IMR-90 (cell line): ENCODE results near the gene XAB2. TPM values are rescaled to one million over a fixed set of nuclear protein-coding genes. Genes with fewer than 3 reads are reported as not detected.

Experiments used
- ATAC-seq: fragments of 200-7000 bp; cut with Tn5 transposase; 2 replicates; pipeline ENCODE4 v1.9.1; 2020; ENCODE audit warnings: low read depth, mild to moderate bottlenecking, moderate library complexity
- BruUV-seq: library from RNA; stranded (reverse); fragments of 400-500 nt; replicated peaks from 2 replicates; lab custom pipeline; 2021; lab: Mats Ljungman, UMichigan
- CTCF ChIA-PET: fragments of 300-600 bp; formaldehyde crosslinking; extraction: SDS; loops from one replicate; lab custom pipeline; 2021; ENCODE audit warnings: antibody characterized with exemption; lab: Yijun Ruan, JAX
- POLR2A ChIA-PET: fragments of 300-600 bp; sonication (Branson Sonifier 250); formaldehyde crosslinking; loops from one replicate; lab custom pipeline; 2022; ENCODE audit warnings: antibody characterized with exemption; ENCODE audit not compliant: unreplicated experiment; lab: Charles Lee
- DNase-seq: peaks from one replicate; pipeline ENCODE4 v3.0.0; 2013
- H2AFZ ChIP-seq: replicated peaks from 2 replicates; pipeline ENCODE3; 2013; ENCODE audit warnings: low read length, mild to moderate bottlenecking; ENCODE audit not compliant: poor library complexity
- H2AK5ac ChIP-seq: 2 replicates; pipeline ENCODE4 v1.6.1; 2013; ENCODE audit warnings: low read depth, low read length, inconsistent platforms
- H2AK9ac ChIP-seq: replicated peaks from 2 replicates; pipeline ENCODE3; 2013; ENCODE audit warnings: mild to moderate bottlenecking, low read depth, low read length, moderate library complexity; ENCODE audit not compliant: poor library complexity
- H2BK120ac ChIP-seq: 2 replicates; pipeline ENCODE4 v1.6.1; 2013; ENCODE audit warnings: low read depth, low read length, inconsistent platforms
- H2BK15ac ChIP-seq: 3 replicates; pipeline ENCODE4 v1.6.1; 2013; ENCODE audit warnings: low read depth, low read length, inconsistent platforms
- H2BK20ac ChIP-seq: 2 replicates; pipeline ENCODE4 v1.6.1; 2013; ENCODE audit warnings: low read depth, mild to moderate bottlenecking, inconsistent platforms, low read length, moderate library complexity
- H2BK5ac ChIP-seq: 2 replicates; pipeline ENCODE4 v1.6.1; 2013; ENCODE audit warnings: mild to moderate bottlenecking, low read depth, low read length, inconsistent platforms; ENCODE audit not compliant: poor library complexity, severe bottlenecking
- H3K14ac ChIP-seq: replicated peaks from 2 replicates; pipeline ENCODE4 v1.6.1; 2013; ENCODE audit warnings: low read depth, low read length, inconsistent platforms
- H3K18ac ChIP-seq: 2 replicates; pipeline ENCODE4 v1.6.1; 2013; ENCODE audit warnings: low read depth, low read length, control low read depth
- H3K23ac ChIP-seq: 2 replicates; pipeline ENCODE4 v1.6.1; 2013; ENCODE audit warnings: low read depth, low read length, inconsistent platforms
- H3K27ac ChIP-seq: 2 replicates; pipeline ENCODE4 v1.5.1; 2013; ENCODE audit warnings: mild to moderate bottlenecking, control low read depth, low read length; ENCODE audit not compliant: insufficient read depth
- H3K27me3 ChIP-seq: 2 replicates; pipeline ENCODE4 v1.6.1; 2013; ENCODE audit warnings: low read length; ENCODE audit not compliant: control insufficient read depth, insufficient read depth
- H3K36me3 ChIP-seq: 2 replicates; pipeline ENCODE4 v1.6.1; 2013; ENCODE audit warnings: low read length, mixed read lengths; ENCODE audit not compliant: control insufficient read depth, insufficient read depth
- H3K4ac ChIP-seq: 2 replicates; pipeline ENCODE4 v1.6.1; 2013; ENCODE audit warnings: low read depth, low read length, inconsistent platforms
- H3K4me1 ChIP-seq: 2 replicates; pipeline ENCODE4 v1.6.1; 2013; ENCODE audit warnings: low read length, mixed read lengths; ENCODE audit not compliant: control insufficient read depth, insufficient read depth
- H3K4me2 ChIP-seq: 2 replicates; pipeline ENCODE4 v1.6.1; 2013; ENCODE audit warnings: low read depth, mild to moderate bottlenecking, control low read depth, low read length, moderate library complexity
- H3K4me3 ChIP-seq: 2 replicates; pipeline ENCODE4 v1.5.1; 2013; ENCODE audit warnings: low read depth, mild to moderate bottlenecking, control low read depth, low read length, moderate library complexity; ENCODE audit not compliant: insufficient read depth
- H3K56ac ChIP-seq: 2 replicates; pipeline ENCODE4 v1.6.1; 2013; ENCODE audit warnings: low read length, inconsistent platforms; ENCODE audit not compliant: insufficient read depth; ENCODE audit errors: extremely low read depth
- H3K79me1 ChIP-seq, 2 experiments: 2 replicates each; pipeline ENCODE4 v1.6.1; 2013; ENCODE audit warnings: low read length in 2 of 2, inconsistent platforms in 1 of 2, low read depth in 1 of 2
- H3K9ac ChIP-seq: 2 replicates; pipeline ENCODE4 v1.6.1; 2013; ENCODE audit warnings: low read depth, low read length, control low read depth
- H3K9me1 ChIP-seq: 2 replicates; pipeline ENCODE4 v1.6.1; 2013; ENCODE audit warnings: low read length, inconsistent platforms; ENCODE audit not compliant: insufficient read depth
- H3K9me3 ChIP-seq: 2 replicates; pipeline ENCODE4 v1.6.1; 2013; ENCODE audit warnings: low read length; ENCODE audit not compliant: control insufficient read depth, insufficient read depth
- H4K20me1 ChIP-seq: 2 replicates; pipeline ENCODE4 v1.6.1; 2013; ENCODE audit warnings: low read length, inconsistent platforms; ENCODE audit not compliant: insufficient read depth
- H4K5ac ChIP-seq: 2 replicates; pipeline ENCODE4 v1.6.1; 2013; ENCODE audit warnings: mild to moderate bottlenecking, low read depth, low read length, control low read depth
- H4K8ac ChIP-seq, 2 experiments: 2 replicates each; pipeline ENCODE4 v1.6.1; 2013; ENCODE audit warnings: low read depth in 2 of 2, low read length in 2 of 2, control low read depth in 1 of 2, inconsistent platforms in 1 of 2
- H4K91ac ChIP-seq: 2 replicates; pipeline ENCODE4 v1.6.1; 2013; ENCODE audit warnings: low read depth, low read length, inconsistent platforms; ENCODE audit not compliant: insufficient read depth
- BHLHE40 ChIP-seq: fragments of 150-350 bp; IDR thresholded peaks from 2 replicates; pipeline ENCODE4 v1.6.1; 2016; ENCODE audit warnings: mild to moderate bottlenecking, low read depth, low read length
- CEBPB ChIP-seq: IDR thresholded peaks from 2 replicates; pipeline ENCODE4 v1.6.1; 2012; ENCODE audit warnings: low read depth, low read length, improper control_type of control experiment
- CHD1 ChIP-seq: IDR thresholded peaks from 2 replicates; pipeline ENCODE4 v1.6.1; 2012; ENCODE audit warnings: low read depth, low read length, improper control_type of control experiment
- CTCF ChIP-seq: conservative IDR thresholded peaks from 2 replicates; pipeline ENCODE4 v1.5.1; 2012; ENCODE audit warnings: mild to moderate bottlenecking, low read depth, low read length, improper control_type of control experiment
- FOS ChIP-seq: fragments of 150-350 bp; IDR thresholded peaks from 2 replicates; pipeline ENCODE4 v1.6.1; 2016; ENCODE audit warnings: low read depth, low read length
- MAFK ChIP-seq: IDR thresholded peaks from 2 replicates; pipeline ENCODE4 v1.6.1; 2012; ENCODE audit warnings: low read depth, low read length, improper control_type of control experiment
- MXI1 ChIP-seq: IDR thresholded peaks from 2 replicates; pipeline ENCODE4 v1.6.1; 2012; ENCODE audit warnings: low read depth, mild to moderate bottlenecking, low read length, moderate library complexity, borderline replicate concordance
- NFE2L2 ChIP-seq: fragments of 150-350 bp; IDR thresholded peaks from 2 replicates; pipeline ENCODE4 v1.6.1; 2016; ENCODE audit warnings: low read depth, mild to moderate bottlenecking, low read length
- POLR2A ChIP-seq: IDR thresholded peaks from 2 replicates; pipeline ENCODE4 v1.6.1; 2012; ENCODE audit warnings: mild to moderate bottlenecking, low read depth, low read length
- RCOR1 ChIP-seq: IDR thresholded peaks from 2 replicates; pipeline ENCODE4 v1.6.1; 2012; ENCODE audit warnings: mild to moderate bottlenecking, low read length, improper control_type of control experiment; ENCODE audit not compliant: insufficient replicate concordance
- SMC3 ChIP-seq: fragments of 150-350 bp; IDR thresholded peaks from 2 replicates; pipeline ENCODE4 v1.6.1; 2016; ENCODE audit warnings: low read depth, mild to moderate bottlenecking, antibody characterized with exemption, low read length, moderate library complexity
- USF2 ChIP-seq: fragments of 150-350 bp; IDR thresholded peaks from 2 replicates; pipeline ENCODE4 v1.6.1; 2017; ENCODE audit warnings: mild to moderate bottlenecking, antibody characterized with exemption, low read length, low read depth
- WGBS, 2 experiments: methylation state at CpG; one replicate each; pipeline versions ENCODE4 v1.1.5 to v1.1.7; 2013; ENCODE audit warnings: missing lambda C conversion rate in 2 of 2; ENCODE audit not compliant: insufficient read length in 1 of 2; ENCODE audit errors: extremely low coverage in 2 of 2; 5-methylcytosine and 5-hydroxymethylcytosine counted together
- dilution Hi-C: fragments of 300-500 bp; cut with HindIII; formaldehyde crosslinking; loops from one replicate; pipeline ENCODE4 v1.14.3; 2018; ENCODE audit warnings: low sequenced_read_pairs; ENCODE audit not compliant: unreplicated experiment
- in situ Hi-C: fragments of 300-500 bp; cut with MboI; formaldehyde crosslinking; loops from 3 replicates; pipeline ENCODE4 v1.14.3; 2019; ENCODE audit warnings: low sequenced_read_pairs, inconsistent platforms, mixed read lengths
- intact Hi-C: fragments of 100-400 bp; cut with micrococcal nuclease; formaldehyde crosslinking; loops from 2 replicates; pipeline ENCODE4 v1.10.0; 2022
- polyA plus RNA-seq, 3 experiments: library from polyadenylated mRNA; depleted of rRNA; stranded (reverse); fragments of >200 nt; gene quantifications; 2 replicates each; pipeline ENCODE4 v1.2.3, GENCODE V29; 2012; ENCODE audit warnings: low replicate concordance in 1 of 3
- total RNA-seq: library from RNA; depleted of rRNA; stranded (reverse); fragments of >200 nt; gene quantifications from 2 replicates; pipeline ENCODE4 v1.2.3, GENCODE V29; 2012
- TF ChIP-seq, protein P1 (sequence below): fragments of 150-350 bp; IDR thresholded peaks from 2 replicates; pipeline ENCODE4 v1.6.1; 2016; ENCODE audit warnings: low read depth, mild to moderate bottlenecking, low read length, moderate library complexity, borderline replicate concordance

XAB2 gene
- total and polyA plus RNA-seq, 2 of the 4 experiments (the other 2 are of a cell fraction) = 29.9 to 34.4 TPM

- H3K9me1 ChIP-seq = no peaks in the 10 kb centered on the region
- no peak overlapping the region for H2AK5ac ChIP-seq
- no peaks in the 10 kb centered on the region for H3K9me3 ChIP-seq
- no peak overlapping the region for H2BK15ac ChIP-seq
- no peaks in the 10 kb centered on the region for H3K36me3 ChIP-seq
- no peak overlapping the region for H3K18ac ChIP-seq
- intact Hi-C loops (no loop called here), dilution Hi-C loops (no loop called here), in situ Hi-C loops (no loop called here)
- H4K91ac ChIP-seq = no peak overlapping the region
- H3K4ac ChIP-seq = no peak overlapping the region
- H3K79me1 ChIP-seq = no peaks in the 10 kb centered on the region
- POLR2A ChIA-PET = no interaction called here
- H2BK5ac ChIP-seq = no peak overlapping the region
- DNase-seq (no peak), ATAC-seq (no peak; the same call in 1 of the 2 replicates)
- no peak overlapping the region for H3K56ac ChIP-seq
- H2AK9ac ChIP-seq = no peak overlapping the region
- no peaks in the 10 kb centered on the region for H4K20me1 ChIP-seq
- CTCF ChIA-PET = interaction anchor here (0.7 kb wide), 1 partner anchor 206 kb away, joined by 7 read pairs; no protein-coding TSS in a partner anchor
- H2BK20ac ChIP-seq = no peak overlapping the region
- no peak overlapping the region for H3K14ac ChIP-seq
- no peak for TF ChIP-seq MAFK
- no peak for TF ChIP-seq CEBPB
- TF ChIP-seq SMC3 = no peak
- no peak for TF ChIP-seq CHD1
- no peak for TF ChIP-seq CTCF
- TF ChIP-seq FOS = no peak
- TF ChIP-seq, protein P1, sequence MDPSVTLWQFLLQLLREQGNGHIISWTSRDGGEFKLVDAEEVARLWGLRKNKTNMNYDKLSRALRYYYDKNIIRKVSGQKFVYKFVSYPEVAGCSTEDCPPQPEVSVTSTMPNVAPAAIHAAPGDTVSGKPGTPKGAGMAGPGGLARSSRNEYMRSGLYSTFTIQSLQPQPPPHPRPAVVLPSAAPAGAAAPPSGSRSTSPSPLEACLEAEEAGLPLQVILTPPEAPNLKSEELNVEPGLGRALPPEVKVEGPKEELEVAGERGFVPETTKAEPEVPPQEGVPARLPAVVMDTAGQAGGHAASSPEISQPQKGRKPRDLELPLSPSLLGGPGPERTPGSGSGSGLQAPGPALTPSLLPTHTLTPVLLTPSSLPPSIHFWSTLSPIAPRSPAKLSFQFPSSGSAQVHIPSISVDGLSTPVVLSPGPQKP = no peak
- TF ChIP-seq POLR2A = no peak
- no peak for TF ChIP-seq RCOR1
- TF ChIP-seq USF2 = no peak
- no peak for TF ChIP-seq MXI1
- TF ChIP-seq BHLHE40 = no peak
- no peak for TF ChIP-seq NFE2L2
- H3K4me1 ChIP-seq = no peaks in the 10 kb centered on the region
- H3K23ac ChIP-seq = no peak overlapping the region
- no TSS peak for BruUV-seq
- no peak overlapping the region for H3K9ac ChIP-seq
- no peak overlapping the region for H3K4me3 ChIP-seq
- H4K5ac ChIP-seq = no peak overlapping the region
- H2BK120ac ChIP-seq = no peak overlapping the region
- no peak overlapping the region for H3K27ac ChIP-seq
- peaks cover 10% of the 10 kb centered on the region for H3K27me3 ChIP-seq
- no peak overlapping the region for H2AFZ ChIP-seq
- no peak overlapping the region for H3K4me2 ChIP-seq
- H4K8ac ChIP-seq = no peak overlapping the region
- 60% methylated on average over 6 of the region's 14 CpGs; no CpG with 5 or more reads in 1 of the 2 experiments for WGBS, 2 experiments
Observed at GRCh38 chr19:7657131-7657751, 27.9 kb upstream of the XAB2 start.
